ENCODE measurements around the gene RPL27.
A peak's percentile ranks its signal among the peaks of the same experiment; 100 is the strongest.

The RPL27 gene

GRCh38 chr17:43006639-43007551, 8.7 kb downstream of the RPL27 start, which contains the start of gene IFI35:
Gene IFI35 (plus strand): TSS chr17:43006784. CDS start chr17:43006948, 164 bp downstream.
- DNase-seq (ENCODE audit: low spot score), result peak; percentile 71
- peak; percentile 28; the same call in 1 of the 2 replicates for TF ChIP-seq CTCF (conservative IDR thresholded peaks at IDR 0.05; ENCODE audit: low read depth)
- POLR2A ChIA-PET (ENCODE audit: low non-redundant PET), result no interaction called here

GRCh38 chr17:43010667-43011308, 12.6 kb downstream of the RPL27 start:
- CTCF ChIA-PET, result no interaction called here
- H3K27ac ChIP-seq, result no peak overlapping the region
- POLR2A ChIA-PET (ENCODE audit: low non-redundant PET), result no interaction called here
- no peak for DNase-seq (ENCODE audit: low spot score)
- TF ChIP-seq CTCF (conservative IDR thresholded peaks at IDR 0.05; ENCODE audit: low read depth), result no peak

More at GRCh38 chr17:43006639-43007551, 8.7 kb downstream of the RPL27 start, which contains the start of gene IFI35:
- peak within 1 kb of the TSS; percentile 95 for H3K27ac ChIP-seq
- CTCF ChIA-PET, result no interaction called here

- ChIA-PET POLR2A (ENCODE audit: low non-redundant PET) (no interaction called here), CTCF (no interaction called here)
- H3K27ac ChIP-seq, result peak overlapping the region; percentile 31
- TF ChIP-seq CTCF (conservative IDR thresholded peaks at IDR 0.05; ENCODE audit: low read depth), result no peak
- DNase-seq (ENCODE audit: low spot score), result no peak
Observed at GRCh38 chr17:43011728-43012472, 13.7 kb downstream of the RPL27 start.

- ChIA-PET POLR2A (ENCODE audit: low non-redundant PET) (no interaction called here), CTCF (interaction anchor here (0.7 kb wide), 1 partner anchor 15 kb away, joined by 3 read pairs; the partner anchor contains the start of gene RPL27)
- TF ChIP-seq CTCF (conservative IDR thresholded peaks at IDR 0.05; ENCODE audit: low read depth), result no peak
- DNase-seq (ENCODE audit: low spot score), result no peak
- peak overlapping the region; percentile 52 for H3K27ac ChIP-seq
Observed at GRCh38 chr17:43013296-43013695, 15.1 kb downstream of the RPL27 start.

- peak overlapping the region; percentile 52 for H3K27ac ChIP-seq
- CTCF ChIA-PET, result interaction anchor here (0.6 kb wide), 1 partner anchor 161 kb away, joined by 9 read pairs; no protein-coding TSS in a partner anchor
- TF ChIP-seq CTCF (conservative IDR thresholded peaks at IDR 0.05; ENCODE audit: low read depth), result no peak
- no peak for DNase-seq (ENCODE audit: low spot score)
- POLR2A ChIA-PET (ENCODE audit: low non-redundant PET), result no interaction called here
Observed at GRCh38 chr17:43014020-43014648, 15.9 kb downstream of the RPL27 start.
